ENCODE measurements around the gene VPS13D.
"Not testable (repeated sequence)": the region's sequence is repeated elsewhere in the genome, so short reads cannot be mapped to it uniquely, and the experiment has no call there.

The VPS13D gene

DNA sequence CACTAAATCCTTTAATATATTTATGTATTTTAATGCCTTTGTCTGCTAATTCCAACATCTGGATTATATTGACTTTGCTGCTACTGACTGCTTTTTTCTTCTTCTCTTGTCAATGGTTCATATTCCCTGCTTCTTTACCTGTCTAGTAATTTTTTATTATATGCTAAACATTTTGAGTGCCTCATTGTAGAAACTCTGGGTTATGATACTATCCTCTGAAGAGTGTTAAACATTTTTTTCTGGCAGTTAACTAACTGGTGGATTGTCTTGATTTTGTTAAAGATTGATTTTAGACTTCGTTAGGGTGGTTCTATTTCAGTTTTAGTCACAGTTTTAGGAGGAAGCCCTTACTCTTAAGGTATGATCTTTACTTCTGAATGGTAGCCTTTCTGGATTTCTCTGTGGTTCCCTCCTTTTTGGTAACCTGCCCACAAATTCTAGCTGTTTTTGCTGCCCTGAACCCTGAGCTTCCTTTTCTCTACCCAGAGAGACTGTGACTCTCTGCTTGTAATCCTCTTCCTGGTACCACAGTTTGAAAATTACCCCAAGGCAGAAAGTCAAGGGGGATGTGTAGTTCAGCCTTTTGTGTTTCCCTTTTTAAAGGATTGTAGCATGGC is 306.3 kb downstream of the VPS13D start:
- Histone ChIP-seq H3K27me3 (replicated peaks; ENCODE audit: insufficient read depth, low read length) (no peaks in the 10 kb centered on the region), H3K27ac (ENCODE audit: low read length) (no peak overlapping the region), H3F3A (ENCODE audit: insufficient read depth, low read length) (no peaks in the 10 kb centered on the region), H3K4me3 (ENCODE audit: low read length) (no peak overlapping the region), H2AFZ (ENCODE audit: low read length) (no peak overlapping the region), H3K4me2 (ENCODE audit: low read depth, low read length) (no peak overlapping the region), H3K9me3 (replicated peaks; ENCODE audit: insufficient read depth, low read length) (no peaks in the 10 kb centered on the region), H3K9me2 (replicated peaks; ENCODE audit: insufficient read depth, low read length) (no peaks in the 10 kb centered on the region), H3K36me3 (replicated peaks; ENCODE audit: insufficient read depth, low read length) (no peaks in the 10 kb centered on the region), H3K9ac (ENCODE audit: low read length) (no peak overlapping the region), H3K79me2 (ENCODE audit: low read length) (no peaks in the 10 kb centered on the region), H3K4me1 (ENCODE audit: low read length) (no peaks in the 10 kb centered on the region), H4K20me1 (ENCODE audit: insufficient read depth, low read length) (no peaks in the 10 kb centered on the region)
- no peak for DNase-seq
- no peak for TF ChIP-seq EZH2 (optimal IDR thresholded peaks at IDR 0.05; ENCODE audit: low read depth, low read length)
- TF ChIP-seq EZH2phosphoT487 (IDR thresholded peaks at IDR 0.05; ENCODE audit: low read length): no peak
- no peak for TF ChIP-seq CTCF (IDR thresholded peaks at IDR 0.05; ENCODE audit: low read length)

DNA sequence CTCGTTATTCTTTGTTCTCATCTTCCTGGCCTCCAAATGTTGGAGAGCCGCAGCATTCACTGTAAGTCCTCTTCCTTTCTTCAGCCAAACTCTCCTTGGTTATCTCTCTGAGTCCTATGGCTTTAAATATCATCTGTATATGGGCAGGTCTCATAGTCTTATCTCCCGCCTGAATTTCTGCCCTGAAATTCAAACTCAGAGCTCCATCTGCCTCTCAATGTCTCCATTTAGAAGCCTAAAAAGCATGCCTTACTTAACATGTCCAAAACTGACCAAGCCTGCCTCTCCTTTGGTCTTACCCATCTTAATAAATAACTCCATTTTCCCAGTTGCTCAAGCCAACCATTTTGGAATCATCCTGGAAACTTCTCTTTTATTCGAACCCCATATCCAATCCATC is 307.5 kb downstream of the VPS13D start:
- H3K27me3 ChIP-seq (replicated peaks; ENCODE audit: insufficient read depth, low read length): no peaks in the 10 kb centered on the region
- TF ChIP-seq EZH2 (optimal IDR thresholded peaks at IDR 0.05; ENCODE audit: low read depth, low read length) (no peak), CTCF (IDR thresholded peaks at IDR 0.05; ENCODE audit: low read length) (no peak), EZH2phosphoT487 (IDR thresholded peaks at IDR 0.05; ENCODE audit: low read length) (no peak)
- no peak overlapping the region for H3K27ac ChIP-seq (ENCODE audit: low read length)
- H3K9me3 ChIP-seq (replicated peaks; ENCODE audit: insufficient read depth, low read length): no peaks in the 10 kb centered on the region
- no peaks in the 10 kb centered on the region for H4K20me1 ChIP-seq (ENCODE audit: insufficient read depth, low read length)
- no peak for DNase-seq
- H3K36me3 ChIP-seq (replicated peaks; ENCODE audit: insufficient read depth, low read length): no peaks in the 10 kb centered on the region
- H3K9me2 ChIP-seq (replicated peaks; ENCODE audit: insufficient read depth, low read length): no peaks in the 10 kb centered on the region
- H3K4me1 ChIP-seq (ENCODE audit: low read length): no peaks in the 10 kb centered on the region
- no peak overlapping the region for H2AFZ ChIP-seq (ENCODE audit: low read length)
- no peak overlapping the region for H3K4me3 ChIP-seq (ENCODE audit: low read length)
- no peaks in the 10 kb centered on the region for H3F3A ChIP-seq (ENCODE audit: insufficient read depth, low read length)
- H3K79me2 ChIP-seq (ENCODE audit: low read length): no peaks in the 10 kb centered on the region
- no peak overlapping the region for H3K4me2 ChIP-seq (ENCODE audit: low read depth, low read length)
- H3K9ac ChIP-seq (ENCODE audit: low read length): no peak overlapping the region

DNA sequence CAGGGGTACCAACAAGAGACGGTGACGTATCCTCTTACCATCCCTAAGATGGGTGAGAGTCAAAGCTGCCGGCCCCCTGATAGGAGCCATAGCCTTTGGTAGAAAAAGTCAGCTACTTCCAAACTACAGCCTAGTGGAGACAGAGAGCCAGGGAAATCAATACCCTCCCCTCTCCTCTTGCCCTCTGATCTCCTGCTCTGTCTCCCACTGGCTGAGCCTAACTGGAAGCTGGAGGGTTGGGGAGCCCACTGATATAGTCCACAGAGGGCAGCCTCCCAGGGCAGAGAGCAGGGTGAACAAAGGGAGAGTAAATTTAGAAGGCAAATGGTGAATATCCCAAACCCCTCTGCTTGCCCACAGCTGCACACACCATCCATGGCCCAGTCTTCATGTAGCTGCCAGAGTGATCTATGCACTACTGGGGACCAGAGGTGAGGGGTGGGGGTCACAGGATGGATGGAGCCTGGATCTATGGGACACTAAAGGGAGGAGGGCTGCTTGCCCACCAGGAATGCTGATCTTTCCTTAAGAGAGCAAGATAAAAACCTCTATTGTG is 308.2 kb downstream of the VPS13D start:
- Histone ChIP-seq H3K27me3 (replicated peaks; ENCODE audit: insufficient read depth, low read length) (no peaks in the 10 kb centered on the region), H3K9me2 (replicated peaks; ENCODE audit: insufficient read depth, low read length) (no peaks in the 10 kb centered on the region), H2AFZ (ENCODE audit: low read length) (no peak overlapping the region), H3K79me2 (ENCODE audit: low read length) (no peaks in the 10 kb centered on the region), H3K27ac (ENCODE audit: low read length) (no peak overlapping the region), H3K4me3 (ENCODE audit: low read length) (no peak overlapping the region), H4K20me1 (ENCODE audit: insufficient read depth, low read length) (no peaks in the 10 kb centered on the region), H3K9ac (ENCODE audit: low read length) (no peak overlapping the region), H3K9me3 (replicated peaks; ENCODE audit: insufficient read depth, low read length) (no peaks in the 10 kb centered on the region), H3K36me3 (replicated peaks; ENCODE audit: insufficient read depth, low read length) (no peaks in the 10 kb centered on the region), H3F3A (ENCODE audit: insufficient read depth, low read length) (no peaks in the 10 kb centered on the region), H3K4me2 (ENCODE audit: low read depth, low read length) (no peak overlapping the region), H3K4me1 (ENCODE audit: low read length) (no peaks in the 10 kb centered on the region)
- DNase-seq: no peak
- TF ChIP-seq EZH2 (optimal IDR thresholded peaks at IDR 0.05; ENCODE audit: low read depth, low read length) (no peak), EZH2phosphoT487 (IDR thresholded peaks at IDR 0.05; ENCODE audit: low read length) (no peak), CTCF (IDR thresholded peaks at IDR 0.05; ENCODE audit: low read length) (no peak)

DNA sequence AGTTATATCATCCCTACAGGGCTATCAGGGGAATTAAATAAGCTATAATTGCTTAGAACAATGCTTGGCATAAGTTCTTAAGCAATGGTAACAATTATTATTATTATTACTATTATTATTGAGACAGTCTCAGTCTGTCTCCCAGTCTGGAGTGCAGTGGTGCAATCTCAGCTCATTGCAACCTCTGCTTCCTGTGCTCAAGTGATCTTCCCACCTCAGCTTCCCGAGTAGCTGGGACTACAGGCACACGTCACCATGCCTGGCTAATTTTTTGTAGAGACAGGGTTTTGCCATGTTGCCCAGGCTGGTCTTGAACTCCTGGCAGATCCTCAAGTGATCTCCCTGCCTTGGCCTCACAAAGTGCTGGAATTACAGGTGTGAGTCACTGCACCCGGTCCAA is 308.7 kb downstream of the VPS13D start:
- not testable (repeated sequence) for H3K27ac ChIP-seq (ENCODE audit: low read length); H4K20me1 ChIP-seq (ENCODE audit: insufficient read depth, low read length); H3K4me2 ChIP-seq (ENCODE audit: low read depth, low read length); H3K9me3 ChIP-seq (replicated peaks; ENCODE audit: insufficient read depth, low read length); H3K4me1 ChIP-seq (ENCODE audit: low read length); H3F3A ChIP-seq (ENCODE audit: insufficient read depth, low read length); H3K9ac ChIP-seq (ENCODE audit: low read length); H3K27me3 ChIP-seq (replicated peaks; ENCODE audit: insufficient read depth, low read length); H3K4me3 ChIP-seq (ENCODE audit: low read length); DNase-seq; H3K9me2 ChIP-seq (replicated peaks; ENCODE audit: insufficient read depth, low read length); H3K36me3 ChIP-seq (replicated peaks; ENCODE audit: insufficient read depth, low read length); H2AFZ ChIP-seq (ENCODE audit: low read length); H3K79me2 ChIP-seq (ENCODE audit: low read length)
